Gastroesophageal sphincter (tissue), 3 donors: ENCODE results near the gene THEMIS.

ENCODE experiments used
- CTCF ChIP-seq, 4 experiments: fragments of 200-600 bp in 2 of 4; fragments of 450-650 bp in 2 of 4; sonication (generic) in 1 of 4; IDR thresholded peaks; one replicate each; pipeline ENCODE4 v1.5.1; 2017 to 2019; ENCODE audit warnings: antibody characterized with exemption in 4 of 4, mild to moderate bottlenecking in 2 of 4, moderate library complexity in 2 of 4
- EP300 ChIP-seq: sonication (generic); formaldehyde crosslinking; IDR thresholded peaks from one replicate; pipeline ENCODE4 v1.6.1; 2017; ENCODE audit warnings: antibody characterized with exemption, mild to moderate bottlenecking
- POLR2A ChIP-seq, 2 donors: fragments of 450-650 bp; IDR thresholded peaks; one replicate each; pipeline ENCODE4 v1.6.1; 2017; ENCODE audit warnings: antibody characterized with exemption in 2 of 2, mild to moderate bottlenecking in 2 of 2, moderate library complexity in 1 of 2

- TF ChIP-seq CTCF (IDR thresholded peaks at IDR 0.05) = no peak
- no peak for TF ChIP-seq POLR2A (IDR thresholded peaks at IDR 0.05)
- no peak for TF ChIP-seq EP300
Measured at GRCh38 chr6:127768745-127769144, 132.1 kb downstream of the THEMIS start.
